Measurements from ENCODE around the gene PHOSPHO2.

- TF ChIP-seq, protein P1, sequence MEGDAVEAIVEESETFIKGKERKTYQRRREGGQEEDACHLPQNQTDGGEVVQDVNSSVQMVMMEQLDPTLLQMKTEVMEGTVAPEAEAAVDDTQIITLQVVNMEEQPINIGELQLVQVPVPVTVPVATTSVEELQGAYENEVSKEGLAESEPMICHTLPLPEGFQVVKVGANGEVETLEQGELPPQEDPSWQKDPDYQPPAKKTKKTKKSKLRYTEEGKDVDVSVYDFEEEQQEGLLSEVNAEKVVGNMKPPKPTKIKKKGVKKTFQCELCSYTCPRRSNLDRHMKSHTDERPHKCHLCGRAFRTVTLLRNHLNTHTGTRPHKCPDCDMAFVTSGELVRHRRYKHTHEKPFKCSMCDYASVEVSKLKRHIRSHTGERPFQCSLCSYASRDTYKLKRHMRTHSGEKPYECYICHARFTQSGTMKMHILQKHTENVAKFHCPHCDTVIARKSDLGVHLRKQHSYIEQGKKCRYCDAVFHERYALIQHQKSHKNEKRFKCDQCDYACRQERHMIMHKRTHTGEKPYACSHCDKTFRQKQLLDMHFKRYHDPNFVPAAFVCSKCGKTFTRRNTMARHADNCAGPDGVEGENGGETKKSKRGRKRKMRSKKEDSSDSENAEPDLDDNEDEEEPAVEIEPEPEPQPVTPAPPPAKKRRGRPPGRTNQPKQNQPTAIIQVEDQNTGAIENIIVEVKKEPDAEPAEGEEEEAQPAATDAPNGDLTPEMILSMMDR (conservative IDR thresholded peaks at IDR 0.05; ENCODE audit: low read depth, low read length), result no peak
- no peak for TF ChIP-seq EZH2 (IDR thresholded peaks at IDR 0.05; ENCODE audit: low read length, unreplicated experiment)
- TF ChIP-seq EZH2phosphoT487 (IDR thresholded peaks at IDR 0.05; ENCODE audit: borderline replicate concordance, low read length), result no peak
Observed at GRCh38 chr2:169664600-169664977, 29.7 kb upstream of the PHOSPHO2 start.

All from PC-3 (cell line).